Measurements from ENCODE around the gene RBM7.

The RBM7 gene

GRCh38 chr11:114395736-114396135 is 4.7 kb upstream of the RBM7 start:
- DNase-seq (ENCODE audit: low read depth in 2 of 3, low spot score in 1 of 3) = no peak

- DNase-seq (ENCODE audit: low read depth in 2 of 3, low spot score in 1 of 3) = no peak
These were observed 3.5 kb upstream of the RBM7 start for GRCh38 chr11:114396916-114397315.

DNA sequence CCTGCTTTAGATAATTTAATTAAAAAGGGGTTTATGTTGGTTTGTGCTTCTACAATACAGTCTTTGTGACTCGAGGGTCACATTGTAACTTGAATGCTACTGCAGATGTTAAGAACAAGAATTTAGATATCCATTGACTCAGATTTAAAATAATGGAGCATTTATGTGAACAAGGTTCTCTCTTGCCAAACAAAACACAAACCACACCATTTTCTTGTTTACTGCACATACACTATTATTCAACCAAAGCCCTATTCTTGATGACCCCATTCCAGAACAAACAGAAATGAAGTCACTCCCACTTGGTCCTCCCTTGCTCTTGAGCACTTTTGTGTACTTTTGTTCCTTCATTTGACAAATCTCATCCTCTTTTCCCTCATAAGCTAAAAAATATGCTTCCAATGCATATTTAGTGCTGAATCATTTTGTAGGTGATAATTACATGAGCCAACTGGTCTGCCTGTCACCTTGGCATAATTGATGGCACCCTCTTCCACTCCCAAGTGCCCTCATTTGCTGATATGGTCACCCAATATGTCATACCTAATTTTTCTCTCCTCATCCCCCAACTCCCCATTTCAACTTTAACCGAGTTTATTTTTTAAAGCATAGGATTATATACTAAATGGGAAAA is 3.0 kb upstream of the RBM7 start:
- DNase-seq (ENCODE audit: low read depth in 2 of 3, low spot score in 1 of 3) = no peak

DNA sequence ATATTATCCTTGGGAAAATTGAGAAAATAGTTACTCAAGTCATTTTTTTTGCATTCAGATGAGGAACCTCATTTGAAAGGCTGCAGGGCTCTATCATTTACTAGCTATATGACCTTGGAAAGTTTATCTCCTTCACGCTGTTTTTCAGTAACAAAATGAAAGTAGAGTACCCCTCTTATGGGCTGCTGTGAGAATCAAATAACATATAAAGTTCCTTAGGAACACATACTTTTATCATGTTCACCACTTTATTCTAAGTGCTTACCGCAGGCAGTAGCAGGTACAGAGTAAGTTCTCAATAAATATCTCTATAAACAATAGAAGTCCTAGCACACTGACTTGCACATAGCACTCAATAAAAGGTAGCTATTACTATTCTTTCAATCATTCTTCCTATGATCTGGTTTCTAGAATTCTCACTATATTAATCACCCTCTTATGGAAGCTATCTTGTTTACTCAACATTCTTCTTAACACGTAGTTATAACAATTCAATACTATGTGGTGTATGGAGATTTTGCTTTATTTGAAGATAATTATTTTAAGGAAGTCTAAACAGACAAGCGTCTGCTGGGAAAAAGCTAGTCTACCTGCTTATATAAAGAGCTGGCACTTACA is 2.1 kb upstream of the RBM7 start:
- DNase-seq (ENCODE audit: low read depth in 2 of 3, low spot score in 1 of 3) = no peak

DNA sequence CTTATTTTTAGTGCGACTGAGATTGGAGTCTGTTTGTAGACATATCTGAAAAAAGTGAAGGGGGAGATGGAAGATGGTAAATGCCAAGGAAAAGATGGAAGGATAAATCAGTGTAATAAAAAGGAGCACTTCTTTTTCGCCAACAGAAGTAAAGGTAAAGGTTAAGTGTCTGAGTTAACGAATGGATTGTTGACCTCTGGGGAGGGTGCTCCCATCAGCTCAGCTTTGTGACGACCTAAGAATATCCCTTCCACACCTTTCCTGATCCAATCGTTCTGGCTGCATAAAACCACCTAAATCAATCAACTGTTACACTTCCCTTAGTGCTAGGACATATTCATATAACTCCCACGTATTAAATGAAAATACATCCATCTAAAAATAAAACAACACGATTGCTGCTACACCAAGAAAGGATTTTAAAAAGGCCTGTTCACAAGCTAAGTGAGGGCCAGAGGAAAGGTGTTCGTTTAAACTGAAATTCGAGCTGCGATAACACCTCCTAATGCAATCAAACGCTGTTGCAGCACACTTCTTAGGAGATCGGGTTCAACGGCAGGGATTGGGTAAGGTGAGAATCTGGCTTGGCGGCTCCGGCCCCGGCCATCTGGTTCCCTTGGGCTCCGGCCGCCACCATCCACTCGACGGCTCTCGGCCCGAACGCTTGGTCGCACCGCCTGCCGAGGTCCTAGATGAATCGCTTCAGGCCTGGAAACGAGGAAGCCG is 813 bp upstream of the RBM7 start:
- no peak for DNase-seq (ENCODE audit: low read depth in 2 of 3, low spot score in 1 of 3)

DNA sequence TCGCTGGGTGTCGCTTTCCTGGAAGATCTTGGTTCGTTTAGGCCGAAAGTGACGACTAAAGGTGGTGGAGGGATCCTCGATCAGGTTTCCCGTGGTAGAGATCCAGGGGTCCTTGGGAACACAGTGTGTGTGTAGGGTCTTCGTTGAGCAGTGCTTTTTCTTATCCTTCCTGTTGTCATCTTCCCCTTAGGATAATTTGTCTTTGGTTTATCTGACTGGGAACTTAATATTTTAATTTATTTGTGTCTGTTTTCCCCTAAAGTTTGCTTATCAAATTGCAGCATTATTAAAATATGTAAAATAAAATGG is 403 bp downstream of the RBM7 start:
- DNase-seq (ENCODE audit: low read depth in 2 of 3, low spot score in 1 of 3) = no peak

DNA sequence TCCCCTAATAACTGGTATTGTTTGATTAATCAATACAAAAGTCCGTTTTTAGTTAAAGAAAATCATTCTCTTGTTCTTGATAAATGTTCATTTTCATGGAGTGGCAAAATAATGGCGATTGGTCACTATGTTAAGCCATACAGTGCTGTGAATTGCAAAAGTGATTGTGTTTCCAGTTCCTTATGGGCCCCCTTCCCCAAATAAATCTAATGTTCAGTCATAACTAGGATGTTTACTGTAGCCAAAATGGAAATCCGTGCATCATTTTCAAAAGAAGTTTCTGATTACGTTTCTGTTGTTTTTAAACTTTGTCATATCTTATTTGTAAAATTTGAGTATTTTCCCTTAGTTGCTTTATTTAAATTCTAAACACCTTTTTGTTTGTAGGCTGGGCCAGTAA is 845 bp downstream of the RBM7 start:
- DNase-seq (ENCODE audit: low read depth in 2 of 3, low spot score in 1 of 3) = no peak

DNA sequence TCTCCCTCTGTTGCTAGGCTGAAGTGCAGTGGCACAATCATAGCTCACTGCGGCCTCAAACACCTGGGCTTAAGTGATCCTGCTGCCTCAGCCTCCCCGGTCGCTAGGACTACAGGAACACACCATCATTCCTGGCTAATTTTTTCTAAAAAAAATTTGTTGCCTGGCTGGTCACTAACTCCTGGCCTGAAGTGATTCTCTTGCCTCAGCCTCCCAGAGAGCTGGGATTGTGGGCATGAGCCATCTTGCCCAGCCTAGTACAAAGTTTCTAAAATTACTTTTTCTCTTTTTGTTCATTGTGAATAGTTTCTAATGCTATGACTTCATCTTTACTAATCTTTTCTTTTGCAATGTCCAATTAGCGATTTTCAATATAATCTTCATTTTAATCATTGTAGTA is 12.5 kb downstream of the RBM7 start:
- no peak for DNase-seq (ENCODE audit: low read depth in 2 of 3, low spot score in 1 of 3)

DNA sequence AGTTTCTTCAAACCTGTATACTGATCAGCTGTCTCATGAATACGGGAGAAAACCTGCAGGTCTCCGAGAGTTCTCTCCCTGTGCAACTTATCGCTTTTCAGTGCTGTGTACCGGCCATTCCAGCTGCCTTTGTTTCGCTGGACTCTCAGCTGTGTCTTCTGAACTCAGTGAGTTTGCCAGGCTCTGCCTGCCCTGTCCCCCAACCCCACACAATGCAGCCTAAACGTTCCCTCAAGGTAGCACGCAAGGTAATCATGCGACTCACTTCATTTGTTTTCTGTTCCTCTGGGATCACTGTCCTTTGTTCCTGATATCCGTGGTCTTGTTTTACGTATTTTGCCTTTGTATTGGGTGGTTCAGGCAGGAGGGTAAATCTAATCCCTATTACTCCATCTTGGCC is 13.5 kb downstream of the RBM7 start:
- DNase-seq (ENCODE audit: low read depth in 2 of 3, low spot score in 1 of 3) = no peak

DNA sequence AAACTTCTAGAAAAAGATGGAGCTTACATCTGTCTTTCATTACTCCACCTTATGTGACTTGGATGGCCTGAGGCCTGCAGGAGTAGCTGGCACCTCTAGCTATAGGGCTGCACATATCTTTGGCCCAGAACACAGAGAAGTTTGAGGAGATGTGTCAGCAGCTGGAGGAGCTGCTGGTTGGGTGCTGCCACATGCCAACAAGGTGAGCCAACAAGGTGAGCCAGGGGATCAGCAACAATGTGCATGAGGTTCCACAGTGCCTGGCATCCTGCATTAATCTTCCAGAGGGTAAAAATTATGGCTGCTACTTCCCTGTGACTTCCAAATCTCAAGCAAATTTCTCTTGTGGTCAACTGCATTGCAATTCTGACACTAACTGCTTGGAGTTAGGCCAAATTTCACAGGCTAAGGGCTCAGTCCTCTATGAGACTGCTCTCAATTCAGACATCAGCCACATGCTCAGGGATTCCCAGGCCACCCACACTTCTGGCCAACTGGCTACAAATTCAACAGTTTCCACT is 16.0 kb downstream of the RBM7 start:
- DNase-seq (ENCODE audit: low read depth in 2 of 3, low spot score in 1 of 3) = no peak

GRCh38 chr11:114426280-114426679 is 25.8 kb downstream of the RBM7 start:
- no peak for DNase-seq (ENCODE audit: low read depth in 2 of 3, low spot score in 1 of 3)

- no peak for DNase-seq (ENCODE audit: low read depth in 2 of 3, low spot score in 1 of 3)
These were observed 29.8 kb downstream of the RBM7 start for GRCh38 chr11:114430290-114430689.

- DNase-seq (ENCODE audit: low read depth in 2 of 3, low spot score in 1 of 3) = no peak
These were observed 32.4 kb downstream of the RBM7 start for GRCh38 chr11:114432893-114433292.

DNA sequence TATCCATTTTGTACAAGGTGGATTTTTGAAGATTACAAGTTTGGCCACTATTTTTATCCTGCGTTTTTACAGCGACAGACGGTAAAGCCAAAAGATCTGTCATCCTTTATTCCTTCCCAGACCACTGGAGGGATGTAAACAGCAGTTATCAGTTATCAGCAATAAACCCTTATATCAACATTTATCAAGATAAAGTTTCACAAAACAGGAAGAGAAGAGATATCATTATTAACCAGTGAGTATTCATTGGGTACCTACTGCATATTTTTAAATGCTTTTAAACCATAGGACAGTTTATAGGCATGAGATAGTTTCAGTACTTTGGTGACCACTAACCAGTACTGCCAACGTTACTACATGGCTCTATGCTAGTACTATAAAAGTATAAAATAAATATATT is 32.9 kb downstream of the RBM7 start:
- no peak for DNase-seq (ENCODE audit: low read depth in 2 of 3, low spot score in 1 of 3)

DNA sequence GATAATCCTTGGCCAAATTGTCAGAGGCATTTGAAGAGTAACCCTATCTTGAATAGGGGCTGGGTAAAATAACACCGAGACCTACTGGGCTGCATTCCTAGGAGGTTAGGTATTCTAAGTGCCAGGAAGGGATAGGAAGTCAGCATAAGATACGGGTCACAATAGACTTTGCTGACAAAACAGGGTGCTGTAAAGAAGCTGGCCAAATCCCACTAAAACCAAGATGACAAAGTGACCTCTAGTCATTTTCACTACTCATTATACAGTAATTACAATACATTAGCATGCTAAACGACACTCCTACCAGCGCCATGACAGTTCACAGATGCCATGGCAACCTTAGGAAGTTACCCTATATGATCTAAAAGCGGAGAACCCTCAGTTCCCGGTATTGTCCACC is 37.8 kb downstream of the RBM7 start:
- DNase-seq (ENCODE audit: low read depth in 2 of 3, low spot score in 1 of 3) = no peak

- peak; percentile 83 to 91 (median 87) for DNase-seq (ENCODE audit: low read depth in 2 of 3, low spot score in 1 of 3)
These were observed 39.0 kb downstream of the RBM7 start, which contains the start of gene REXO2 for GRCh38 chr11:114439229-114440120. Gene REXO2 (plus strand): TSS chr11:114439467. CDS start chr11:114439529, 62 bp downstream.

DNA sequence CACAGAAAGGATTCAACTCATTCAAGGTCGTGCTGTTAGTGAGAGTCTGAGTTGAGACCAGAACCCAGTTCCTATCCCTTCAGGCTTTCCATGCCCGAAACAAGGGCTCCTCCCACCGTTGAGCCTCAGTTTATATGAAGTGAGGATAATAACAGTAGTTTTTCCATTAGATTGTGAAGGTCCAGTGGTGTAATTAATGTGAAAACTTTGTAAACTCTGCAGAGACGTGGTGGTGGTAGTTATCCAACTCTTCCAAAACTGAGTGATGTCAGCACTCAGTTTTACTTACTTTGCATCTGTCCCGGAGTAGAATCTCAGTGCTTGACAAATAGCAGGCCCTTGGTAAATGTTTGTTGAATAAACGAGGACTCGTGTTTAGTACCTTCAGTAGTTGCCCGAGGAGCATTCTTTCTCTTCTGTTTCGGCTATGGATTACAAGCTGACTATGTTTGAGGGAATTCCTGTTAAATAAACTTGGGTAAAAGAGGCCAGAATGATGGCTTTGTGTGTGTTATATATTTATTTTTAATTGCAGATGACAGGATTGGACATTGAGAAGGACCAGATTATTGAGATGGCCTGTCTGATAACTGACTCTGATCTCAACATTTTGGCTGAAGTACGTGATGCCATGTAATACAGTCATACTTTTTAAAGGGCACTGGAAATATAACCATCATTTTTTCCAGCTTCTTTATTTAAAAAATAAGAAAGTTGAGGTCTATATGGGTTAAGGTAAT is 39.8 kb downstream of the RBM7 start:
- no peak for DNase-seq (ENCODE audit: low read depth in 2 of 3, low spot score in 1 of 3)

DNA sequence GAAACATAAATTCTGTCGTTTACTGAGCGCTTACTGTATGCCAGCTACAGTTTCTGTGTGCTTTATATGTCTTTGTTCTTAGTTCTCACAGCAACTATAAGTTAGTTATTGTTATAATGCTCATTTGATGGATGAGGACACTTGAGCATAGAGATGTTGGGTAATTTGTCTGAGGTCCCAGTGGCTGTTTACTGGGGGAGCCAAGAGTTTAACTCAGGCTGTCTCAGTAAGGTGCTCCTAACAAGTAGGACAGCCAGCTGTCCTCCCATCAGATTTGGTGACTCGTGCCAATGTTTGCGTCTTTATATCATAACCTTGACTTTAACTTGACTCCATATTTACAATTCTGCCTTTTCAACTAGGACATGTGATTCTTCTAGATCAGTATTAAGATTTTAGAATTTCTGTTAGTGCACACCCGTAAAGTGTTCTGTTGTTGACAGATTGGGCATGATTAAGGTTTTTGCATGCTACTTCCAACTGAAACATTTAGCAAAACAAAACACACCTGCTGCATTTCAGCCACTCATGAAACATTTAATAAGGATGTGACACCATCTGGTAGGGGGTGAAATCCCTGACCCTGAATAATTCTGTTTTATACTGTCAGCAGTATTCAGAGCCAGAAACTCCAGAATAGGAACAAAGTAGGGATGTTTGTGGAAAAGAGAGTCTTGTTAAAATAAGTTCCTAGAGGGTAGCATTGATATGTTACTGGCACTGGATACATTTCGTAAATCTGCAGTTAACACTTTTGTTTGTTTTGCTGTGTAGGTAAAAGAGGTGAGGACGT is 40.7 kb downstream of the RBM7 start:
- DNase-seq (ENCODE audit: low read depth in 2 of 3, low spot score in 1 of 3) = no peak

DNA sequence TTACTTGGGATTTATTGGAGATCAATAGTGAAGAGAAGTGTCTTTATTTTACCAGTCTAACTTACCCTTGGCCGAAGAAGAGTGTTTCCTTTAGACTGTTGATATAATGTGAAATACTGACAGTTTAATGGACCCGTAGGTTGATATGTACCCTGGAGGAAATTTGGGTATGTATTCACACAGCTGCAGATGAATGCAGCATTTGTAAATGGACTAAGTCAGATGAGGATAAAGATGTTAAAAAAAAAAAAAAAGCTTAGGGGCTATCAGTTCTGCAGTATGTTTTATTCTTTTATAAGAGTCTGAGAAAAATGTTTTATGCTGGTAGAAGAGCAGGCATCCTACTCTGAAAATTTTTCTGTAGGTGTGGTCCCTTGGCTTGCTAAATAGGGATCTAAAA is 41.5 kb downstream of the RBM7 start:
- no peak for DNase-seq (ENCODE audit: low read depth in 2 of 3, low spot score in 1 of 3)

GRCh38 chr11:114442536-114442935 is 42.1 kb downstream of the RBM7 start:
- DNase-seq (ENCODE audit: low read depth in 2 of 3, low spot score in 1 of 3) = no peak

All from stimulated activated CD4-positive, alpha-beta T cell treated with anti-CD3 and anti-CD28 coated beads, Interleukin-12 subunit alpha, Interleukin-12 subunit beta, amount 100 ng/mL, for 48 hours (primary cell).